ENCODE results near the gene TRNP1.

GRCh38 chr1:26984291-26984690, 9.2 kb upstream of the TRNP1 start:
- TF ChIP-seq CTCF (IDR thresholded peaks at IDR 0.05), result no peak
- TF ChIP-seq POLR2A (IDR thresholded peaks at IDR 0.05), result no peak

Data from testis (tissue), 2 donors.